Natural killer cell (primary cell): ENCODE measurements around the gene MMP20. TPM values are rescaled to one million over a fixed set of nuclear protein-coding genes. Genes with fewer than 3 reads are reported as not detected.

Experiments used
- ATAC-seq, 3 donors: fragments of 150-1000 bp in 2 of 3; fragments of 200-7000 bp in 1 of 3; cut with Tn5 transposase; 1 replicate in 1 of 3; 2 replicates in 2 of 3; pipeline ENCODE4 v1.10.0; 2021; ENCODE audit warnings: mild to moderate bottlenecking in 2 of 3, moderate library complexity in 2 of 3
- DNase-seq, 2 donors: peaks; one replicate each; pipeline versions ENCODE4 v3.0.0 to v3.0.0-alpha.2; 2013 to 2021; ENCODE audit warnings: mixed read lengths in 1 of 2
- H3K27ac ChIP-seq: one replicate; pipeline ENCODE4 v1.5.1; 2013; ENCODE audit warnings: mild to moderate bottlenecking, low read length
- H3K27me3 ChIP-seq: one replicate; pipeline ENCODE4 v1.6.1; 2013; ENCODE audit warnings: low read length; ENCODE audit not compliant: control insufficient read depth, insufficient read depth
- H3K36me3 ChIP-seq: one replicate; pipeline ENCODE4 v1.6.1; 2013; ENCODE audit warnings: low read length; ENCODE audit not compliant: control insufficient read depth, insufficient read depth
- H3K4me1 ChIP-seq: one replicate; pipeline ENCODE4 v1.6.1; 2013; ENCODE audit warnings: low read length; ENCODE audit not compliant: control insufficient read depth, insufficient read depth
- H3K4me3 ChIP-seq: one replicate; pipeline ENCODE4 v1.5.1; 2013; ENCODE audit warnings: low read length
- H3K9me3 ChIP-seq: one replicate; pipeline ENCODE4 v1.6.1; 2013; ENCODE audit warnings: low read length; ENCODE audit not compliant: control insufficient read depth, insufficient read depth
- H3K27ac Mint-ChIP-seq, 2 donors: one replicate each; pipeline ENCODE4 v1.8.0; 2022; ENCODE audit warnings: mild to moderate bottlenecking in 2 of 2, mixed read lengths in 2 of 2, moderate library complexity in 1 of 2
- H3K27me3 Mint-ChIP-seq, 2 donors: one replicate each; pipeline ENCODE4 v1.8.0; 2022; ENCODE audit warnings: low read depth in 2 of 2, mixed read lengths in 2 of 2
- H3K36me3 Mint-ChIP-seq: one replicate; pipeline ENCODE4 v1.8.0; 2022; ENCODE audit warnings: mixed read lengths
- H3K4me1 Mint-ChIP-seq, 2 donors: one replicate each; pipeline ENCODE4 v1.8.0; 2022; ENCODE audit warnings: mixed read lengths in 2 of 2
- H3K4me3 Mint-ChIP-seq: one replicate; pipeline ENCODE4 v1.8.0; 2022; ENCODE audit warnings: mild to moderate bottlenecking, moderate library complexity, mixed read lengths
- H3K9me3 Mint-ChIP-seq, 2 donors: one replicate each; pipeline ENCODE4 v1.8.0; 2022; ENCODE audit warnings: mixed read lengths in 2 of 2
- WGBS: methylation state at CpG from one replicate; pipeline ENCODE4 v1.1.7; 2013; ENCODE audit warnings: missing lambda C conversion rate; ENCODE audit not compliant: insufficient coverage; 5-methylcytosine and 5-hydroxymethylcytosine counted together
- intact Hi-C: fragments of 100-400 bp; cut with micrococcal nuclease; formaldehyde crosslinking; loops from one replicate; pipeline ENCODE4 v1.14.2; 2022
- total RNA-seq, 4 donors: library from RNA; stranded (reverse); fragments of 120-200 nt in 1 of 4; gene quantifications; one replicate each; pipeline versions ENCODE4 v1.2.3 to v1.2.4, GENCODE V29; 2013 to 2022
- TF ChIP-seq, protein P1 (sequence below): fragments of 200-600 bp; IDR thresholded peaks from one replicate; pipeline ENCODE4 v1.8.0; 2022; ENCODE audit warnings: antibody characterized with exemption

The MMP20 gene
- total RNA-seq, 3 donors from 2014 or later (not counting 1 experiment from before 2014, with no cell fraction given): not detected

DNA sequence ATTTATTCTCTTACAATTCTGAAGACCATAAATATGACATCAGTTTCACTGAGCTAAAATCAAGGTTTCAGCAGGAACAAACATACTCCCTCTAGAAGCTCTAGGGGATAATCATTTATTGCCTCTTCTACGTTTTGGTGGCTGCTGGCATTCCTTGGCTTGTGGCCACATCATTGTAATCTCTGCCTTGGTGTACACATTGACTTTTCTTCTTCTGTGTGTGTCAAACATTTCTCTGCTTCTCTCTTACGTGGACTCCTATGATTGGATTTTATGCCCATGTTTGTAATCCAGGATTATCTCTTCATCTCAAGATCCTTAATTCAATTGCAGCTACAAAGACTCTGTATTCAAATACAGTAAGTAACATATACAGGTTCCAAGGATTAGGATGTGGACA, 30.4 kb upstream of the MMP20 start:
- DNase-seq: no peak
- H3K27ac ChIP-seq: no peak overlapping the region
- intact Hi-C loops: no loop called here
- H3K27me3 ChIP-seq: peaks cover 3% of the 10 kb centered on the region
- Mint-ChIP-seq H3K36me3 (no peaks in the 10 kb centered on the region), H3K27ac (no peak overlapping the region), H3K9me3 (peaks cover 2 to 3% of the 10 kb centered on the region in 2 donors), H3K4me3 (no peak overlapping the region), H3K4me1 (no peaks in the 10 kb centered on the region), H3K27me3 (peaks cover 14 to 43% of the 10 kb centered on the region in 2 donors)
- TF ChIP-seq, protein P1, sequence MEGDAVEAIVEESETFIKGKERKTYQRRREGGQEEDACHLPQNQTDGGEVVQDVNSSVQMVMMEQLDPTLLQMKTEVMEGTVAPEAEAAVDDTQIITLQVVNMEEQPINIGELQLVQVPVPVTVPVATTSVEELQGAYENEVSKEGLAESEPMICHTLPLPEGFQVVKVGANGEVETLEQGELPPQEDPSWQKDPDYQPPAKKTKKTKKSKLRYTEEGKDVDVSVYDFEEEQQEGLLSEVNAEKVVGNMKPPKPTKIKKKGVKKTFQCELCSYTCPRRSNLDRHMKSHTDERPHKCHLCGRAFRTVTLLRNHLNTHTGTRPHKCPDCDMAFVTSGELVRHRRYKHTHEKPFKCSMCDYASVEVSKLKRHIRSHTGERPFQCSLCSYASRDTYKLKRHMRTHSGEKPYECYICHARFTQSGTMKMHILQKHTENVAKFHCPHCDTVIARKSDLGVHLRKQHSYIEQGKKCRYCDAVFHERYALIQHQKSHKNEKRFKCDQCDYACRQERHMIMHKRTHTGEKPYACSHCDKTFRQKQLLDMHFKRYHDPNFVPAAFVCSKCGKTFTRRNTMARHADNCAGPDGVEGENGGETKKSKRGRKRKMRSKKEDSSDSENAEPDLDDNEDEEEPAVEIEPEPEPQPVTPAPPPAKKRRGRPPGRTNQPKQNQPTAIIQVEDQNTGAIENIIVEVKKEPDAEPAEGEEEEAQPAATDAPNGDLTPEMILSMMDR: no peak
- 86% methylated on average over 2 of the region's 2 CpGs for WGBS
- no peaks in the 10 kb centered on the region for H3K9me3 ChIP-seq
- ATAC-seq: no peak
- no peaks in the 10 kb centered on the region for H3K36me3 ChIP-seq
- no peak overlapping the region for H3K4me3 ChIP-seq
- no peaks in the 10 kb centered on the region for H3K4me1 ChIP-seq

DNA sequence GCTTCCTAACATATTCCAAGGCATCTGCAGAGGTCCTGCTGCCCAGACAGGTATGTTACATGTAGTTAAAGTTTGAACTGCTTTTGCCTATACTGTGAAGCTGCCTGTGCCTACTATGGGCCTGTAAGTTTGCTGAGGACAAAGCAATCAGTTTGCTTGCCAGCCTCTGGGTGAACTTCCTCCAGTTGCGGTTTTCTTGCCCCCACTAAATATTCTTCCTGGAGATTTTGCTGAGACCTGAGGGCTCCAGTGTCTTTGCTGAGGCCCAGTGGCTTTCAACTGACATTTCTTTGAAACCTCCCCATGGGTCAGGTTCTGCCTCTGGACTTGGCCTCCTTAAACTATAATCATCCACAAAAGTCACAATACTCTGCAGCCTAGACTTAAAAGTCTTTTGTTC, 29.6 kb upstream of the MMP20 start:
- 86% methylated on average over 1 of the region's 1 CpG for WGBS
- no peak overlapping the region for H3K4me3 Mint-ChIP-seq
- peaks cover 14 to 43% of the 10 kb centered on the region in 2 donors for H3K27me3 Mint-ChIP-seq
- no peaks in the 10 kb centered on the region for H3K4me1 Mint-ChIP-seq
- H3K36me3 ChIP-seq: no peaks in the 10 kb centered on the region
- intact Hi-C loops: no loop called here
- H3K27ac ChIP-seq: no peak overlapping the region
- TF ChIP-seq, protein P1: no peak
- H3K9me3 ChIP-seq: no peaks in the 10 kb centered on the region
- H3K9me3 Mint-ChIP-seq: peaks cover 2 to 3% of the 10 kb centered on the region in 2 donors
- DNase-seq (no peak), ATAC-seq (no peak)
- H3K27me3 ChIP-seq: peaks cover 3% of the 10 kb centered on the region
- no peaks in the 10 kb centered on the region for H3K4me1 ChIP-seq
- H3K4me3 ChIP-seq: no peak overlapping the region
- H3K36me3 Mint-ChIP-seq: no peaks in the 10 kb centered on the region
- H3K27ac Mint-ChIP-seq: no peak overlapping the region

DNA sequence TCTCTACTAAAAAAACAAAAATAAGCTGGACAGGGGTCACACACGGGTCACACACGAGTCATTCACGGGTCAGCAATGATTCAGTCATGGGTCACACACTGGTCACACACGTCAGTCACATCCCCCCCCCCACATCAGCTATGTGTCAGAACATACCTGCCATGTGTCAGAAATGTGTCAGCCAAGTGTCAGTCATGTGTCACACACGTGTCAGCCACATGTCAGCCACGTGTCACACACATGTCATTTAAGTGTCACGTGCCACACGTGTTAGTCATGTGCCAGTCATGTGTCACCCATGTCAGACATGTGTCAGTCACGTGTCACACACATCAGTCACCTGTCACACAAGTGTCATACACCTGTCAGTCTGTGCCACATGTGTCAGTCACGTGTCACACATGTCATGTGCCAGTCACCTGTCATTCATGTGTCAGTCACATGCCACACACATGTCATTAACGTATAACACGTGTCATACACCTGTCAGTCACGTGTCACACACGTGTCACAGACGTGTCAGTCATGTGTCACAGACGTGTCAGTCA, 28.7 kb upstream of the MMP20 start:
- 91% methylated on average over 16 of the region's 16 CpGs for WGBS
- Mint-ChIP-seq H3K4me3 (no peak overlapping the region), H3K36me3 (no peaks in the 10 kb centered on the region), H3K4me1 (no peaks in the 10 kb centered on the region), H3K9me3 (peaks cover 2 to 3% of the 10 kb centered on the region in 2 donors), H3K27me3 (peaks cover 14 to 43% of the 10 kb centered on the region in 2 donors), H3K27ac (no peak overlapping the region)
- no peak for DNase-seq
- intact Hi-C loops: no loop called here
- no peaks in the 10 kb centered on the region for H3K27me3 ChIP-seq
- ATAC-seq: no peak
- H3K9me3 ChIP-seq: no peaks in the 10 kb centered on the region
- no peaks in the 10 kb centered on the region for H3K4me1 ChIP-seq
- H3K36me3 ChIP-seq: no peaks in the 10 kb centered on the region
- no peak overlapping the region for H3K27ac ChIP-seq
- no peak overlapping the region for H3K4me3 ChIP-seq
- TF ChIP-seq, protein P1: no peak

DNA sequence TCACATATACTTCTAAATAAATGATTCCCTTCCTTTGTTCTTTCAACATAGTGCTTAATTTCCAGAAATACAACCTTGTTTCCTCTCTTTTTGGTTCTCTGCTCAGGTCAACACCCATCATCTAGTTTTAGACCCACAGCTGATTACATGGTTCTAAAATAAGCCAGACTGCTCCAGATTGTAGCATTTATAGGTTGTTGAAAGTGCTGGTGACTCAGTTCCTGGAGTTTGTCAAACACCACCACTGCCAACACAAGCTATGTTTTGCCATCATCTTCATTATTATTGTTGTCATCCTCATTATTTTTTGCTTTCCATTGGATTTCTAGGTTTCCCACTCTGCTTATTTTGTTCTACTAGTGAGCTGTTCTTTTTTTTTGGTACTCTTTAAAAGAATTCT, 22.3 kb upstream of the MMP20 start:
- TF ChIP-seq, protein P1: no peak
- no peaks in the 10 kb centered on the region for H3K9me3 ChIP-seq
- Mint-ChIP-seq H3K27me3 (peaks cover 8 to 29% of the 10 kb centered on the region in 2 donors), H3K9me3 (no peaks in the 10 kb centered on the region), H3K36me3 (no peaks in the 10 kb centered on the region), H3K4me3 (no peak overlapping the region), H3K27ac (no peak overlapping the region), H3K4me1 (no peaks in the 10 kb centered on the region)
- H3K27ac ChIP-seq: no peak overlapping the region
- no peaks in the 10 kb centered on the region for H3K27me3 ChIP-seq
- H3K4me3 ChIP-seq: no peak overlapping the region
- intact Hi-C loops: no loop called here
- DNase-seq: no peak
- no peaks in the 10 kb centered on the region for H3K36me3 ChIP-seq
- no peaks in the 10 kb centered on the region for H3K4me1 ChIP-seq
- ATAC-seq: no peak
